Neural cell (in vitro differentiated cells): ENCODE data around the gene CYP3A5. TPM values are rescaled to one million over a fixed set of nuclear protein-coding genes. Genes with fewer than 3 reads are reported as not detected.
"Not testable (repeated sequence)": the region's sequence is repeated elsewhere in the genome, so short reads cannot be mapped to it uniquely, and the experiment has no call there.

Experiments used
- H2AFZ ChIP-seq: fragments of 200-600, 300-800 bp; sonication (generic), shearing (Covaris generic); 2 replicates; pipeline ENCODE4 v1.6.0; 2014; ENCODE audit warnings: low read depth, mild to moderate bottlenecking, antibody characterized with exemption, low read length, moderate library complexity
- H3F3A ChIP-seq: fragments of 200-600 bp; shearing (Covaris generic); 2 replicates; pipeline ENCODE4 v1.6.1; 2016; ENCODE audit warnings: mild to moderate bottlenecking, moderate library complexity, mixed read lengths, antibody characterized with exemption, low read length; ENCODE audit not compliant: insufficient read depth, poor library complexity, severe bottlenecking
- H3K27ac ChIP-seq: fragments of 200-600, 300-800 bp; sonication (generic), shearing (Covaris generic); 2 replicates; pipeline ENCODE4 v1.5.1; 2014; ENCODE audit warnings: mild to moderate bottlenecking, low read length, moderate library complexity
- H3K27me3 ChIP-seq: fragments of 300-800, 200-600 bp; sonication (generic), shearing (Covaris generic); 2 replicates; pipeline ENCODE4 v1.6.0; 2014; ENCODE audit warnings: mild to moderate bottlenecking, low read depth, low read length, moderate library complexity; ENCODE audit not compliant: insufficient read depth
- H3K36me3 ChIP-seq: fragments of 300-800, 200-600 bp; sonication (generic), shearing (Covaris generic); 2 replicates; pipeline ENCODE4 v1.5.1; 2014; ENCODE audit warnings: mild to moderate bottlenecking, antibody characterized with exemption, low read length, moderate library complexity; ENCODE audit not compliant: insufficient read depth
- H3K4me2 ChIP-seq: fragments of 300-800, 200-600 bp; sonication (generic), shearing (Covaris generic); 2 replicates; pipeline ENCODE4 v1.6.0; 2014; ENCODE audit warnings: mild to moderate bottlenecking, low read length
- H3K4me3 ChIP-seq: fragments of 300-800, 200-600 bp; sonication (generic), shearing (Covaris generic); 2 replicates; pipeline ENCODE4 v1.5.1; 2014; ENCODE audit warnings: mild to moderate bottlenecking, low read length, moderate library complexity
- H3K79me2 ChIP-seq: fragments of 200-600 bp; shearing (Covaris generic); replicated peaks from 2 replicates; pipeline ENCODE4 v1.6.0; 2014; ENCODE audit warnings: mild to moderate bottlenecking, low read length, moderate library complexity; ENCODE audit not compliant: insufficient read depth
- H3K9ac ChIP-seq: fragments of 300-800, 200-600 bp; sonication (generic), shearing (Covaris generic); 2 replicates; pipeline ENCODE4 v1.6.1; 2016; ENCODE audit warnings: mild to moderate bottlenecking, low read length, mixed read lengths
- H3K9me2 ChIP-seq: fragments of 200-600 bp; shearing (Covaris generic); 2 replicates; pipeline ENCODE4 v1.6.1; 2016; ENCODE audit warnings: mild to moderate bottlenecking, low read length, mixed read lengths; ENCODE audit not compliant: insufficient read depth
- H3K9me3 ChIP-seq: fragments of 200-600, 300-800 bp; sonication (generic), shearing (Covaris generic); 2 replicates; pipeline ENCODE4 v1.6.1; 2016; ENCODE audit warnings: mild to moderate bottlenecking, mixed run types, low read length, moderate library complexity, mixed read lengths
- H4K20me1 ChIP-seq: fragments of 200-600 bp; shearing (Covaris generic); 2 replicates; pipeline ENCODE4 v1.6.1; 2016; ENCODE audit warnings: mild to moderate bottlenecking, mixed run types; ENCODE audit not compliant: insufficient read depth
- EP300 ChIP-seq: fragments of 450-650 bp; conservative IDR thresholded peaks from 2 replicates; pipeline ENCODE4 v1.6.1; 2014; ENCODE audit warnings: antibody characterized with exemption, mild to moderate bottlenecking, moderate library complexity; ENCODE audit not compliant: poor library complexity, severe bottlenecking
- EZH2 ChIP-seq: fragments of 200-600, 300-800 bp; shearing (Covaris generic), sonication (generic); IDR thresholded peaks from 2 replicates; pipeline ENCODE4 v1.6.1; 2014; ENCODE audit warnings: antibody characterized with exemption, low read length, borderline replicate concordance, mild to moderate bottlenecking; ENCODE audit not compliant: insufficient read depth, poor library complexity, severe bottlenecking
- MXI1 ChIP-seq: fragments of 450-650 bp; conservative IDR thresholded peaks from 2 replicates; pipeline ENCODE4 v1.6.1; 2014; ENCODE audit warnings: antibody characterized with exemption, mild to moderate bottlenecking; ENCODE audit not compliant: poor library complexity, severe bottlenecking
- POLR2AphosphoS5 ChIP-seq: IDR thresholded peaks from 2 replicates; pipeline ENCODE4 v1.6.1; 2012
- RAD21 ChIP-seq: fragments of 450-650 bp; conservative IDR thresholded peaks from 2 replicates; pipeline ENCODE4 v1.6.1; 2014; ENCODE audit warnings: antibody characterized with exemption, mild to moderate bottlenecking, moderate library complexity
- SMC3 ChIP-seq: fragments of 450-650 bp; conservative IDR thresholded peaks from 2 replicates; pipeline ENCODE4 v1.6.1; 2014; ENCODE audit warnings: antibody characterized with exemption, mild to moderate bottlenecking, moderate library complexity; ENCODE audit not compliant: poor library complexity
- TAF1 ChIP-seq: IDR thresholded peaks from 2 replicates; pipeline ENCODE4 v1.6.1; 2012; ENCODE audit warnings: low read depth
- polyA plus RNA-seq: library from polyadenylated mRNA; depleted of rRNA; stranded (reverse); fragments of >200 nt; gene quantifications from 2 replicates; pipeline ENCODE4 v1.2.3, GENCODE V29; 2014
- TF ChIP-seq, protein P1 (sequence below): IDR thresholded peaks from 2 replicates; pipeline ENCODE4 v1.6.1; 2012; ENCODE audit warnings: borderline replicate concordance
- TF ChIP-seq, protein P2 (sequence below): fragments of 450-650 bp; IDR thresholded peaks from 2 replicates; pipeline ENCODE4 v1.5.1; 2014; ENCODE audit warnings: antibody characterized with exemption, mild to moderate bottlenecking, moderate library complexity; ENCODE audit not compliant: poor library complexity, severe bottlenecking

The CYP3A5 gene
- polyA plus RNA-seq, 1 donor from 2014 or later = not detected

DNA sequence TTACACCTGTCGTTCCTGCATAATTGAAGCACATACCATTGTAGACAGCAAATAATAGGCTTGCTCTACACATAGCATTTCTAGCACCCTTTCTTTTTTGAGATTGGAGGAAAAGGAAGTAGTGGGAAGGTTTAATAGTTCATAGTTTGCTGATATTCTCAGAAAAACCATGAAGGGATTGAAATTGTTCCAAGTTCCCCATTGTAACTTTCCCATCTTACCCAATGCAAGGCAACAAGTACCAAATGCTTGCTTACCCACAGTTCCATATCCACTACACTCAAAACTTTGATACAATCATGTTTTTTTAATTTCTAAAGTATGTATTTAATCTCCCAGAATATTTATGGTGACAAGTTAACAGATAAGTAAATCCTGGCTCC lies 13.8 kb downstream of the CYP3A5 start:
- no peak overlapping the region for H3K9ac ChIP-seq
- TF ChIP-seq SMC3 (no peak), MXI1 (no peak), EZH2 (no peak), TAF1 (no peak), EP300 (no peak), POLR2AphosphoS5 (no peak), RAD21 (no peak)
- TF ChIP-seq, protein P1, sequence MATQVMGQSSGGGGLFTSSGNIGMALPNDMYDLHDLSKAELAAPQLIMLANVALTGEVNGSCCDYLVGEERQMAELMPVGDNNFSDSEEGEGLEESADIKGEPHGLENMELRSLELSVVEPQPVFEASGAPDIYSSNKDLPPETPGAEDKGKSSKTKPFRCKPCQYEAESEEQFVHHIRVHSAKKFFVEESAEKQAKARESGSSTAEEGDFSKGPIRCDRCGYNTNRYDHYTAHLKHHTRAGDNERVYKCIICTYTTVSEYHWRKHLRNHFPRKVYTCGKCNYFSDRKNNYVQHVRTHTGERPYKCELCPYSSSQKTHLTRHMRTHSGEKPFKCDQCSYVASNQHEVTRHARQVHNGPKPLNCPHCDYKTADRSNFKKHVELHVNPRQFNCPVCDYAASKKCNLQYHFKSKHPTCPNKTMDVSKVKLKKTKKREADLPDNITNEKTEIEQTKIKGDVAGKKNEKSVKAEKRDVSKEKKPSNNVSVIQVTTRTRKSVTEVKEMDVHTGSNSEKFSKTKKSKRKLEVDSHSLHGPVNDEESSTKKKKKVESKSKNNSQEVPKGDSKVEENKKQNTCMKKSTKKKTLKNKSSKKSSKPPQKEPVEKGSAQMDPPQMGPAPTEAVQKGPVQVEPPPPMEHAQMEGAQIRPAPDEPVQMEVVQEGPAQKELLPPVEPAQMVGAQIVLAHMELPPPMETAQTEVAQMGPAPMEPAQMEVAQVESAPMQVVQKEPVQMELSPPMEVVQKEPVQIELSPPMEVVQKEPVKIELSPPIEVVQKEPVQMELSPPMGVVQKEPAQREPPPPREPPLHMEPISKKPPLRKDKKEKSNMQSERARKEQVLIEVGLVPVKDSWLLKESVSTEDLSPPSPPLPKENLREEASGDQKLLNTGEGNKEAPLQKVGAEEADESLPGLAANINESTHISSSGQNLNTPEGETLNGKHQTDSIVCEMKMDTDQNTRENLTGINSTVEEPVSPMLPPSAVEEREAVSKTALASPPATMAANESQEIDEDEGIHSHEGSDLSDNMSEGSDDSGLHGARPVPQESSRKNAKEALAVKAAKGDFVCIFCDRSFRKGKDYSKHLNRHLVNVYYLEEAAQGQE = no peak
- TF ChIP-seq, protein P2, sequence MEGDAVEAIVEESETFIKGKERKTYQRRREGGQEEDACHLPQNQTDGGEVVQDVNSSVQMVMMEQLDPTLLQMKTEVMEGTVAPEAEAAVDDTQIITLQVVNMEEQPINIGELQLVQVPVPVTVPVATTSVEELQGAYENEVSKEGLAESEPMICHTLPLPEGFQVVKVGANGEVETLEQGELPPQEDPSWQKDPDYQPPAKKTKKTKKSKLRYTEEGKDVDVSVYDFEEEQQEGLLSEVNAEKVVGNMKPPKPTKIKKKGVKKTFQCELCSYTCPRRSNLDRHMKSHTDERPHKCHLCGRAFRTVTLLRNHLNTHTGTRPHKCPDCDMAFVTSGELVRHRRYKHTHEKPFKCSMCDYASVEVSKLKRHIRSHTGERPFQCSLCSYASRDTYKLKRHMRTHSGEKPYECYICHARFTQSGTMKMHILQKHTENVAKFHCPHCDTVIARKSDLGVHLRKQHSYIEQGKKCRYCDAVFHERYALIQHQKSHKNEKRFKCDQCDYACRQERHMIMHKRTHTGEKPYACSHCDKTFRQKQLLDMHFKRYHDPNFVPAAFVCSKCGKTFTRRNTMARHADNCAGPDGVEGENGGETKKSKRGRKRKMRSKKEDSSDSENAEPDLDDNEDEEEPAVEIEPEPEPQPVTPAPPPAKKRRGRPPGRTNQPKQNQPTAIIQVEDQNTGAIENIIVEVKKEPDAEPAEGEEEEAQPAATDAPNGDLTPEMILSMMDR = no peak
- no peaks in the 10 kb centered on the region for H3K79me2 ChIP-seq

DNA sequence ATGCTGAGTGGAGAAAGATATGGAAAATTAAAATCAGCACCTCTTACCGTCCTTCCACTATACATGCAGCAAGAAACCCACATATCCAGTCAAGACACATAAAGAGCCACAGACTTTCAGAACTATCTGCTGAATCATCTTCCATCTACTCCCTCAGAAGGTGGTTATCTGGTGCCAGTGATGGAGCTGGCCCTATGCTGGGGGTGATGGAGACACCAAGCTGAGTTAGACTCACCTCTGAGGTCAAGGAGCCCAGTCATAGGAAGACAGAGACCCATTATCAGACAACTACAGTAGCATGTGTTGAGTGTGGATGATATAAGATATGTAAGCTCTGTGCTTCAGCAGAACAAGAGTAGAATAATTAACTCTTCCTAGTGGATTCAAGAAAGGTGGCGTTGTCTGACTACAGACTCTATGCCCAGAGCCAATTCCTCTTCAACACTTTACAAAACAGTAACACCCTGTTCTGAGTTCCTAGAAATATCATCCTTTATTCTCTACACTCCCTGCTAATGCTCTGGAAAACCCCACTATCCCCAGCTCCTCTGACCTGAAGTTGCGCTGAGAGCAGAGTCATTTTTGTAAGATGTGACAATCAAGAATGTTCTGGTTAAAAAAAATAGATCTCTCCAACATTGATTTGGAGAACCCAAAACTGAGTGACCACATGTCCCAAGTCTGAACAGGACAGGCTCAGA lies 14.3 kb downstream of the CYP3A5 start:
- H3K36me3 ChIP-seq = no peaks in the 10 kb centered on the region
- no peaks in the 10 kb centered on the region for H3F3A ChIP-seq
- no peaks in the 10 kb centered on the region for H3K79me2 ChIP-seq
- H3K9me2 ChIP-seq = no peaks in the 10 kb centered on the region
- no peak overlapping the region for H3K27ac ChIP-seq
- H4K20me1 ChIP-seq = no peaks in the 10 kb centered on the region
- no peak for TF ChIP-seq EZH2
- TF ChIP-seq, protein P1 = no peak
- no peak for TF ChIP-seq POLR2AphosphoS5
- TF ChIP-seq, protein P2 = no peak
- TF ChIP-seq TAF1 = no peak
- TF ChIP-seq SMC3 = no peak
- no peak for TF ChIP-seq RAD21
- no peak for TF ChIP-seq EP300
- TF ChIP-seq MXI1 = no peak
- H3K9me3 ChIP-seq = no peaks in the 10 kb centered on the region
- H3K27me3 ChIP-seq = no peaks in the 10 kb centered on the region
- no peak overlapping the region for H2AFZ ChIP-seq
- no peak overlapping the region for H3K9ac ChIP-seq
- no peak overlapping the region for H3K4me3 ChIP-seq
- H3K4me2 ChIP-seq = no peak overlapping the region

More for the DNA sequence above, 13.8 kb downstream of the CYP3A5 start:
- Histone ChIP-seq H3K4me2 (no peak overlapping the region), H3K9me2 (no peaks in the 10 kb centered on the region), H3K27me3 (no peaks in the 10 kb centered on the region), H3K27ac (no peak overlapping the region), H3K4me3 (no peak overlapping the region), H2AFZ (no peak overlapping the region), H3K9me3 (no peaks in the 10 kb centered on the region), H3K36me3 (no peaks in the 10 kb centered on the region), H4K20me1 (no peaks in the 10 kb centered on the region), H3F3A (no peaks in the 10 kb centered on the region)

DNA sequence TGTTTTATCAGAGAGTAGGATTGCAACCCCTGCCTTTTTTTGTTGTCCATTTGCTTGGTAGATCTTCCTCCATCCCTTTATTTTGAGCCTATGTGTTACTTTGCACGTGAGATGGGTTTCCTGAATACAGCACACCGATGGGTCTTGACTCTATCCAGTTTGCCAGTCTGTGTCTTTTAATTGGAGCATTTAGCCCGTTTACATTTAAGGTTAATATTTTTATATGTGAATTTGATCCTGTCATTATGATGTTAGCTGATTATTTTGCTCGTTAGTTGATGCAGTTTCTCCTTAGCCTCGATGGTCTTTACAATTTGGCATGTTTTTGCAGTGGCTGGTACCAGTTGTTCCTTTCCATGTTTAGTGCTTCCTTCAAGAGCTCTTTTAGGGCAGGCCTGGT lies 21.9 kb downstream of the CYP3A5 start:
- not testable (repeated sequence) for H3K27me3 ChIP-seq, H3K79me2 ChIP-seq, H3K4me3 ChIP-seq, H3K4me2 ChIP-seq, H3F3A ChIP-seq, H3K9me3 ChIP-seq, H2AFZ ChIP-seq, H4K20me1 ChIP-seq, H3K9me2 ChIP-seq, H3K36me3 ChIP-seq, H3K9ac ChIP-seq, H3K27ac ChIP-seq
